Measurements from ENCODE around the gene COL27A1.
"Not testable (repeated sequence)": the region's sequence is repeated elsewhere in the genome, so short reads cannot be mapped to it uniquely, and the experiment has no call there.

The COL27A1 gene

DNA sequence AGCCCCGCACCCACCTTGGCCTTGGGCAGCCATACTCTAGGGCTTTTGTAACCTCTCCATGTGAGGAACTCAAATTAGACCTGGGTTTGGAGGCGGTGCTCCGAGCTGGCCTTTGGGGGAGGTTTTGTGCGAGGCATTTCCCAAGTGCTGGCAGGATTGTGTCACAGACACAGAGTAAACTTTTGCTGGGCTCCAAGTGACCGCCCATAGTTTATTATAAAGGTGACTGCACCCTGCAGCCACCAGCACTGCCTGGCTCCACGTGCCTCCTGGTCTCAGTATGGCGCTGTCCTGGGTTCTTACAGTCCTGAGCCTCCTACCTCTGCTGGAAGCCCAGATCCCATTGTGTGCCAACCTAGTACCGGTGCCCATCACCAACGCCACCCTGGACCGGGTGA lies 174.3 kb downstream of the COL27A1 start, which contains the start of gene ORM2:
ORM2 (plus strand) TSS at position 245 of the 398 bp plus-strand sequence; CDS start at position 281, 36 bp downstream.
- DNase-seq = not testable (repeated sequence)

- DNase-seq = no peak
These were observed 175.3 kb downstream of the COL27A1 start for GRCh38 chr9:114330636-114331035.

DNA sequence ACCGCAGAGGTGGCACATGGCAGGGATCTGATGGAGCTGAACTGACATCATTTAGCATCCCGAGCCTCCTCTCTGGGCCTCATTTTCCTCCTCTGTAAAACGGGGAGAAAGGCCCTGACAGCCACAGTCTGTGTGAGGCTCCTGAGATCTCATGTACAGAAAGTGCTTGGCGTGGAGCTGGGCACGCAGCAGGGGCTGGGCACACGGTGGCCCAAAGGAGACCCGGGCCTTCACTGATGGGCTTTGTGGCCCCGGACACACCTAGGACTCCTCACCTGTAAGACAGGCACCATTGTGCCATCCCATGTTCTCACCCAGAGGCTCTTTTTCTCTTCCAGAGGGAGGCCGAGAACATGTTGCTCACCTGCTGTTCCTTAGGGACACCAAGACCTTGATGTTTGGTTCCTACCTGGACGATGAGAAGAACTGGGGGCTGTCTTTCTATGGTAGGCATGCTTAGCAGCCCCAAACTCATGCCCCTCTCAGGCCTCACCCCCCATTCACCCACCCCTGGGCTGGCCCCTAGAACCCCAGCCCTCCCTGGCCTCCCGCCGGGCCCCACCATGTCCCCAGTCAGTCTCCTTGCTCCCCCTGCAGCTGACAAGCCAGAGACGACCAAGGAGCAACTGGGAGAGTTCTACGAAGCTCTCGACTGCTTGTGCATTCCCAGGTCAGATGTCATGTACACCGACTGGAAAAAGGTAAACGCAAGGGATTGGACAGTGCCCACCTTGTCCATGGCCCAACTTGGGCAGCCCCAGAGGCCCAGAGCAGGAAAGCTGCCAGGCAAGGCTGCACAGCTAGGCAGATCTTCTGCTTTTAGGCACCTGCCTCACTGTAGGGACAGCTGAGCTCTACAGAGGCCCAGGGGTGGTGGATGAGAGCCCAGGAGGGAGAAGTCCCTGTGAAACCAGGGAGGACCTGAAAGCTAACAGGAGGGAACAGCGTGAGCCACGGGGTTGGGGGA lies 176.2 kb downstream of the COL27A1 start:
- not testable (repeated sequence) for DNase-seq

DNA sequence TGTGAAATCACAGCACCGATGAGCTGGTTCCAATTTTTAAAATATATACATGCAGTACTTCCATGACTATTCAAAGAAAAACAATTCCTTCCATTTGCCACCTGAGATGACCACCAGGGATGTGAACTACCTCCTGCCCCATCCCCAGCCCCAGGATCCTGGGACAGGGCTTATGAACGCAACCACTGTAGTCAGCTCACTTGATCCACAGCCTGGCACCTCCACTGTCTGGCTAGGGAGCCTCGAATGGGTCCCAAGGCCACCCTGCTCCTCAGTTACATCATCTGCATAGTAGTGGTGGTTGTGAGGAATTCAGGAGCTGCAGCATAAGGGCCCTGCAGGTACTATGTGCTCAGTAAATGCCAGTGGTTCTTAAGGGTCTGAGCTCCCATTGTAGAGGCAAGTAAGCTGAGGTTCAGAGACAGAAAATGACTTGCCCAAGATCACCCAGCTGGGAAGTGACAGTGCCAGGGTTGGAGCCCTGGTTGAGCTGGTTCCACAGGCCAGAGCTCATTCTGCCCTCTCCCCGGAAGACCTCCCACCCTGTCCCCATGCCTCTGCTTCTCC lies 177.2 kb downstream of the COL27A1 start:
- not testable (repeated sequence) for DNase-seq

GRCh38 chr9:114333718-114334117 lies 178.4 kb downstream of the COL27A1 start:
- not testable (repeated sequence) for DNase-seq

DNA sequence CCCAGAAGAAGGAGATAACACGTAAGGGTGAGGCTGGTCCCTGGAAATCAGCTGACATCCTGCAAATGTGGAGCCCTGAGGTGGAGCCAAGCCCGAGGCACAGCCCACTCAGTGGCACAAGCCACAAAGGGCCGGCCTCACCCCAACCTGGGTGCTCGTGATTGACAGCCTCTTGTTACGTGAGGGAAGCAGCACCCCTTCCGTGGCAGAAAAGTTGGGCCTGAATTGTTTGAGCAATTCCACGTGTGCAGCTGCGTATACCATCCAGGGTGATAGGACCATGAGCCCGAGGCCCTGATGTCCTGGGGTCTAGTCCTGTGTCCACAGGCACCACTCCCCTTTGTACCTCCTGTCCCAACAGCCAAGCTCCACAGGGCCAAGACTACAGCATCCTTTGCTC lies 179.2 kb downstream of the COL27A1 start:
- DNase-seq = no peak

- DNase-seq = no peak
These were observed 180.4 kb downstream of the COL27A1 start for GRCh38 chr9:114335745-114336144.

GRCh38 chr9:114336157-114336556 lies 180.8 kb downstream of the COL27A1 start:
- no peak for DNase-seq

- no peak for DNase-seq
These were observed 181.5 kb downstream of the COL27A1 start for GRCh38 chr9:114336699-114337395.

DNA sequence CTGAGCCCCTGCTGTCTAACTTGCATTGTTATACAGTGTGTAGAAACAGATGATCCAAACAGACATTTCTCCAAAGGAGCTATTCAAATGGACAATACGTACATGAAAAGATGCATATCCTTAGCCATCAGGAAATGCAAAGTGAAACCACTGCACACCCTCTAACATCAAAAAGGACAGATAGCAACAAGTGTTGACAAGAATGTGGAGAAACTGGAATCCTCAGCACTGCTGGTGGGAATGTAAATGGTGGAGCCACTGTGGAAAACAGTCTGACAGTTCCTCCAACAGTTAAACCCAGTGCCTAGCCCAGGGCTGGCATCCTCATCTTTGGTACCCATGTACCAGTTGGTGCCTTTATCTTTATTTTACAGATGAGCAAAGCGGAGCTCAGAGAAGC lies 182.8 kb downstream of the COL27A1 start:
- DNase-seq = no peak

DNA sequence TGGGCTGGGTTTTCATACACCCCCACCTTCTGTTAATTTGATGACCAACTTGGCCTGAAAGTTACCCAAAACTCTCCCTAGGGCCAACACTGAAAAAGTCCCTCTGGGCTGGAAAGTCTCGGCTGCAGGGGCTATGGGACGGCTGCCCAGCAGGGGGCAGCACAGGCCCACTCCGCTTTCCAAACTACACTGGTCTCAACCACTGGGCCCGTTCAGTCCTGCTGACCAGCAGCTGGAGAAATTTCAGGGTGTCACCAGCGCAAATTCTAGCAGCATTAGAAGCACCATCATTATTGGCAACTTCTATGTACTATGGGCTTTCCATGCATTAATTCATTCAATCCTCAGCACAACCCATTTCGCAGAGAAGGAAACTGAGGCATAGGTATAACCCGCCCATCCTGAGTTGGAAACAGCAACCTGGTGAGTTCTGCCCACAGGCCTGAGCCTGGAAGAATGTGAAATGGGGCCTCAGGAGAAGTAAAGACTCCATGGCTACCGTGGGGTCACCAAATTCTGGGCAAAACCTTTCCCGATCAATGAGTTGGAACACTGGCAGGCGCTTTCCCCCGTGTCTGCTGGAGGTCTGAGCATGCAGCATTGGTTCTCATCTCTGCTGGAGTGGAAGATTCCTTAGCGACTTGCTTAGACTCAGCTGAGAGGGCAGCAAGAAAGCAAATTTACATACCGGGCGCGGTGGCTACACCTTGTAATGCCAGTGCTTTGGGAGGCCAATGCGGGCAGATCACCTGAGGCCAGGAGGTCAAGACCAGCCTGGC lies 184.0 kb downstream of the COL27A1 start:
- DNase-seq = peak; percentile 61

- DNase-seq = no peak
These were observed 186.0 kb downstream of the COL27A1 start for GRCh38 chr9:114341152-114341830.

DNA sequence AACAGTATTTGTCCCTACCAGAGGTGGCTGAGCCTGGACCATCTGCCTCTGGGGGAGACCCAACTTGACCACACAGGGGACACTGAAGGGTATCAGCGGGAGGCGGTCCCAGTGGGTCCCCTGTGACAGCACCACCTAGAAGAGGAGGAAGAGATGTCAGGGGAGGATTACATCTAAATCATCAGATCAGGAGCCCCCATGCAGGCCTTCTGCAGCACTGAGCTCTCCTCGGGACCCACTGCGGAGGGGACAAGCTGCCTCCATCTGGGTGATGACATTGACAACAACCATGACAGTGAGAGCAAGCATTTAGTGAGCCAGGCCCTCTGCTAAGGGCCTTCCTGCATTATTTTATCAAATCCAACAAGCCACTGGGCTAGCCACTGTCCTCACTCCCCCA lies 186.7 kb downstream of the COL27A1 start:
- no peak for DNase-seq

- DNase-seq = no peak
These were observed 187.6 kb downstream of the COL27A1 start for GRCh38 chr9:114342755-114343440.

GRCh38 chr9:114343471-114344187 lies 188.3 kb downstream of the COL27A1 start:
- DNase-seq = no peak

DNA sequence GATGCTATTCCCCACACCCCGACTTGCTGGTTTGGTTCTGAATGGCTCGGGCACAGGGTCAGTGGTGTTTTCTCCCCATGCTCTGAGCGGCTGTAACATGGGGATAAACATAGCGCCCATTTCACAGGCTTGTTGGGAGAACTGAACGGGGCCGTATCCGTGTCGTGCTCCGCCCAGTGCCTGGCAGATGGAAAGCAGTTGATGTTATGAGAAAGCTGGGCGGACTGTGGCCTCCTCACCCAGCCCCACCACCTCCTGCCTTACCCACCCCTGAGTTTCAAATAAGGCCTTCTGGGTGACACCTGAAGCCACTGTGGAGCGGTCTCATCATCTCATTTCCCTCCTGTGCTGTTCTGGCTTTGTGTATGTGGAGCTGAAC lies 188.8 kb downstream of the COL27A1 start:
- DNase-seq = no peak

DNA sequence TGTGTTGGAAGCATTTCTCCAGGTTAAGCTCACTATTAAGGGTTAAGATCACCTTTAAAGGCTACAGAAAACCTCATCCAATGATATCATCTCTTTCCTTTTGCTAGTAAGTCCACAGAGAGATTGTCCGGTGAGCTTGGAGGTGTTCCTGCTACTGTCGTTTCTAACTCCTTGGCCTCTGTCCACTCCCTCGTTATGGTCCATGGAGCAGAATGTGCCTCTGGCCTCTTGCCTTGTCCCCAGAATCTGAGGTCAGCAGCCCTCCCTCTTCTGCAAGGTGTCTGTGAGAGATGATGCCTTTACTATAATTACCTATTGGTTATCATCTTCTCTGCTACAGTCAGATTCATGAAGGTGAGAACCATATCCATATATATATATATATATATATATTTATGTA lies 189.4 kb downstream of the COL27A1 start:
- no peak for DNase-seq

DNA sequence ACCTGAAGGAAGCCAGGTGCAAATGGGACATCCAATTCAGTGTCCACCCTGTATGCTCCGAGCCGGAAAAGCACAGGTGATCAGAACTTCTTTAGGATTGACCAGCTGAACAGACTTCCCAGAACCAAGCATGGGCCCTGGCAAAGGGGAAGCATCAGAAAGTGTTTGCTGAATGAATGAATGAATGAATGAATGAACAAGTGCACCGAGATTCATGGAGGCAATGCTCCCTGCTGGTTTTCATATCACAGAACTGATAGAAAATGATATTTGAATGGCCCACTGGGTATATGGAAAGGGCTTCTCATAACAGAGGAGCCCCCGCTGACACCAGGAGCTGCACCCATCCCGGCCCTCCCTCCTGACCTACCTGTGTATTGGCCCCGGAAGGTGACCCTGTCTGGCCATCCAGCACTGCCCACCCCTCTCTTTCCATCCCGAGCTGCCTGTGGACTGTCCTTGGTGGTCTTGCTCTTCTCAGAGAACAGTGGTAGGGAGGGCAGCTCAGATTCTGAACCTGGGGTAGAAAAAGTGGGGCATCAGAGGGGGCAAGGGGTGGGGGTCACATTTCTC lies 190.2 kb downstream of the COL27A1 start:
- no peak for DNase-seq

- no peak for DNase-seq
These were observed 190.8 kb downstream of the COL27A1 start for GRCh38 chr9:114346146-114346545.

DNA sequence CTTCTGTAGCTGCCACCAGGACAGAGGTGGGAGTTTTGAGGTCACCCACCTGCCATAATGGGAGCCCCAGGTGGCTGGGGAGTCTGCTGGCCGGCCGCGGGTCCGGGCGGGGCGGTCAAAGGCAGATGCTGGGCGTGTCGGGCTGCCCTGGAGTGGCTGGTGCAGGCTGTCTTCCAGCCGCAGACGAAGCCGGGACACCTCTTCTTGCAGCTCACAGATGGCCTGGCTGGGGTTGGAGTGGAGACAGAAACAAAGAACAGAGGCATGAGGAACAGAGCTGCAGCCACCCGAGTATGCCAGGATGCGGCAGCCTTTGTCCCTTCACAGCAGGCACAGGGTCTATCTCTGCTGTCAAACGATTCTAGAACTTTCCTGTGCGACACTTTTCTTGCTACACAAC lies 192.3 kb downstream of the COL27A1 start:
- no peak for DNase-seq
